ENCODE results near the gene PAX7. TPM values are rescaled to one million over a fixed set of nuclear protein-coding genes. Genes with fewer than 3 reads are reported as not detected.

The PAX7 gene
- total RNA-seq, 1 experiment from 2014 or later: 0.24 TPM

- TF ChIP-seq ERG (CRISPR knock-in tag; IDR thresholded peaks at IDR 0.05) (no peak), EMX1 (CRISPR knock-in tag; IDR thresholded peaks at IDR 0.05) (no peak), PRRX2 (CRISPR knock-in tag; IDR thresholded peaks at IDR 0.05) (no peak), NR2C2 (CRISPR knock-in tag; IDR thresholded peaks at IDR 0.05) (no peak), ETV6 (CRISPR knock-in tag; IDR thresholded peaks at IDR 0.05) (no peak), IRF1 (CRISPR knock-in tag; IDR thresholded peaks at IDR 0.05) (no peak), ZBTB43 (CRISPR knock-in tag; IDR thresholded peaks at IDR 0.05) (no peak), NR3C1 (CRISPR knock-in tag; conservative IDR thresholded peaks at IDR 0.05; ENCODE audit: low read depth) (no peak), RORB (CRISPR knock-in tag; IDR thresholded peaks at IDR 0.05) (no peak), FOXP4 (CRISPR knock-in tag; IDR thresholded peaks at IDR 0.05) (no peak), SP1 (CRISPR knock-in tag; conservative IDR thresholded peaks at IDR 0.05) (no peak), AR (CRISPR knock-in tag; IDR thresholded peaks at IDR 0.05) (no peak), TCF7 (CRISPR knock-in tag; IDR thresholded peaks at IDR 0.05; ENCODE audit: low read depth) (no peak), ATF2 (CRISPR knock-in tag; IDR thresholded peaks at IDR 0.05; ENCODE audit: borderline replicate concordance, low read depth) (no peak), FOXK1 (CRISPR knock-in tag; IDR thresholded peaks at IDR 0.05) (no peak), SMAD4 (CRISPR knock-in tag; IDR thresholded peaks at IDR 0.05) (no peak), ZMAT4 (CRISPR knock-in tag; IDR thresholded peaks at IDR 0.05) (no peak)
- ChIA-PET CTCF (interaction anchor here (0.6 to 0.8 kb wide), 2 partner anchors 10 to 109 kb away, joined by 3 to 4 read pairs; no protein-coding TSS in a partner anchor), POLR2A (no interaction called here)
- Mint-ChIP-seq H3K27ac (no peak overlapping the region), H3K9me3 (no peaks in the 10 kb centered on the region), H3K36me3 (no peaks in the 10 kb centered on the region), H3K4me1 (peaks cover 5% of the 10 kb centered on the region), H3K27me3 (ENCODE audit: low read depth) (peaks cover 35% of the 10 kb centered on the region), H3K4me3 (no peak overlapping the region)
- no peak for DNase-seq (ENCODE audit: low spot score)
- no peak for ATAC-seq
Measured at GRCh38 chr1:18711536-18712251, 81.0 kb downstream of the PAX7 start.
